HEK293 (cell line): Measurements from ENCODE around the gene IL20RA.

Experiments used
- CTCF ChIA-PET: fragments of 350-600 bp; formaldehyde crosslinking; extraction: SDS; loops from one replicate; lab custom pipeline; 2021; ENCODE audit warnings: antibody characterized with exemption; lab: Yijun Ruan, JAX
- POLR2A ChIA-PET: fragments of 300-600 bp; formaldehyde crosslinking; extraction: SDS; loops from one replicate; lab custom pipeline; 2020; ENCODE audit warnings: antibody characterized with exemption, inconsistent platforms; lab: Yijun Ruan, JAX
- H3K27ac ChIP-seq: fragments of 200-500 bp; sonication (Bioruptor generic); 2 replicates; pipeline ENCODE4 v1.5.1; 2014; ENCODE audit warnings: low read depth, low read length, control low read depth, inconsistent platforms; ENCODE audit errors: extremely low read depth
- H3K36me3 ChIP-seq, 2 experiments: fragments of 200-500 bp in 1 of 2; sonication (Bioruptor generic) in 1 of 2; 1 replicate in 1 of 2; 2 replicates in 1 of 2; pipeline ENCODE4 v1.5.1; 2014 to 2017; ENCODE audit warnings: inconsistent platforms in 2 of 2, low read length in 2 of 2; ENCODE audit not compliant: control insufficient read depth in 2 of 2, insufficient read depth in 1 of 2
- H3K4me1 ChIP-seq: fragments of 200-500 bp; sonication (Bioruptor generic); 2 replicates; pipeline ENCODE4 v1.5.1; 2014; ENCODE audit warnings: mild to moderate bottlenecking, low read length, inconsistent platforms; ENCODE audit not compliant: control insufficient read depth, insufficient read depth
- H3K4me3 ChIP-seq: 2 replicates; pipeline ENCODE4 v1.5.1; 2011; ENCODE audit warnings: low read depth, mild to moderate bottlenecking, control low read depth, low read length, moderate library complexity
- H3K9me3 ChIP-seq: fragments of 200-500 bp; sonication (Bioruptor generic); 2 replicates; pipeline ENCODE4 v1.5.1; 2014; ENCODE audit warnings: low read depth, low read length, inconsistent platforms; ENCODE audit not compliant: control insufficient read depth, insufficient read depth
- GLI4 ChIP-seq: fragments of 450-650 bp; formaldehyde crosslinking; IDR thresholded peaks from 2 replicates; pipeline ENCODE4 v1.5.1; 2016; ENCODE audit warnings: missing biosample characterization, missing genetic modification characterization
- GLIS2 ChIP-seq: fragments of 450-650 bp; formaldehyde crosslinking; IDR thresholded peaks from 2 replicates; pipeline ENCODE4 v1.5.1; 2016; ENCODE audit warnings: missing biosample characterization, missing genetic modification characterization
- SETDB1 ChIP-seq: IDR thresholded peaks from one replicate; pipeline ENCODE4 v1.6.1; 2017; ENCODE audit warnings: mild to moderate bottlenecking, low read length, moderate library complexity, mixed read lengths; ENCODE audit not compliant: insufficient read length
- SP2 ChIP-seq: fragments of 450-650 bp; formaldehyde crosslinking; IDR thresholded peaks from 2 replicates; pipeline ENCODE4 v1.5.1; 2016; ENCODE audit warnings: missing biosample characterization, missing genetic modification characterization
- ZBTB26 ChIP-seq: fragments of 450-650 bp; formaldehyde crosslinking; optimal IDR thresholded peaks from 2 replicates; pipeline ENCODE3; 2016; ENCODE audit warnings: missing biosample characterization, mild to moderate bottlenecking, missing genetic modification characterization
- ZNF18 ChIP-seq: fragments of 450-650 bp; formaldehyde crosslinking; IDR thresholded peaks from 2 replicates; pipeline ENCODE4 v1.5.1; 2016; ENCODE audit warnings: missing biosample characterization, missing genetic modification characterization
- ZNF248 ChIP-seq: fragments of 450-650 bp; formaldehyde crosslinking; IDR thresholded peaks from 2 replicates; pipeline ENCODE4 v1.5.1; 2017; ENCODE audit warnings: missing biosample characterization, missing genetic modification characterization
- ZNF266 ChIP-seq: fragments of 450-650 bp; formaldehyde crosslinking; IDR thresholded peaks from 2 replicates; pipeline ENCODE4 v1.5.1; 2016; ENCODE audit warnings: missing biosample characterization, missing genetic modification characterization, low read depth
- ZNF311 ChIP-seq: fragments of 450-650 bp; formaldehyde crosslinking; IDR thresholded peaks from 2 replicates; pipeline ENCODE4 v1.5.1; 2017; ENCODE audit warnings: missing biosample characterization, missing genetic modification characterization, borderline replicate concordance
- ZNF354C ChIP-seq: fragments of 450-650 bp; formaldehyde crosslinking; IDR thresholded peaks from 2 replicates; pipeline ENCODE4 v1.5.1; 2016; ENCODE audit warnings: missing biosample characterization, missing genetic modification characterization, low read depth, borderline replicate concordance
- ZNF449 ChIP-seq: fragments of 450-650 bp; formaldehyde crosslinking; IDR thresholded peaks from 2 replicates; pipeline ENCODE4 v1.5.1; 2017; ENCODE audit warnings: missing biosample characterization, mild to moderate bottlenecking, missing genetic modification characterization, moderate library complexity
- ZNF488 ChIP-seq: fragments of 450-650 bp; formaldehyde crosslinking; IDR thresholded peaks from 2 replicates; pipeline ENCODE4 v1.5.1; 2016; ENCODE audit warnings: missing biosample characterization, missing genetic modification characterization
- ZNF518A ChIP-seq: fragments of 450-650 bp; formaldehyde crosslinking; conservative IDR thresholded peaks from 2 replicates; pipeline ENCODE4 v1.5.1; 2016; ENCODE audit warnings: low read depth, missing biosample characterization, missing genetic modification characterization
- ZNF560 ChIP-seq: fragments of 450-650 bp; formaldehyde crosslinking; IDR thresholded peaks from 2 replicates; pipeline ENCODE4 v1.5.1; 2017; ENCODE audit warnings: missing biosample characterization, missing genetic modification characterization, borderline replicate concordance
- ZNF561 ChIP-seq: fragments of 450-650 bp; IDR thresholded peaks from 2 replicates; pipeline ENCODE4 v1.5.1; 2018; ENCODE audit warnings: missing biosample characterization, missing genetic modification characterization, borderline replicate concordance
- ZNF600 ChIP-seq: fragments of 450-650 bp; formaldehyde crosslinking; IDR thresholded peaks from 2 replicates; pipeline ENCODE4 v1.5.1; 2016; ENCODE audit warnings: missing biosample characterization, missing genetic modification characterization
- ZNF624 ChIP-seq: fragments of 450-650 bp; formaldehyde crosslinking; IDR thresholded peaks from 2 replicates; pipeline ENCODE4 v1.5.1; 2017; ENCODE audit warnings: missing biosample characterization, missing genetic modification characterization
- ZNF629 ChIP-seq: fragments of 450-650 bp; formaldehyde crosslinking; IDR thresholded peaks from 2 replicates; pipeline ENCODE4 v1.5.1; 2017; ENCODE audit warnings: missing biosample characterization, missing genetic modification characterization
- ZNF660 ChIP-seq: fragments of 450-650 bp; IDR thresholded peaks from 2 replicates; pipeline ENCODE4 v1.5.1; 2018; ENCODE audit warnings: missing biosample characterization, mild to moderate bottlenecking, missing genetic modification characterization
- ZNF777 ChIP-seq: fragments of 450-650 bp; formaldehyde crosslinking; IDR thresholded peaks from 2 replicates; pipeline ENCODE4 v1.5.1; 2017; ENCODE audit warnings: missing biosample characterization, missing genetic modification characterization, borderline replicate concordance
- ZNF837 ChIP-seq: fragments of 450-650 bp; formaldehyde crosslinking; IDR thresholded peaks from 2 replicates; pipeline ENCODE4 v1.5.1; 2016; ENCODE audit warnings: missing biosample characterization, missing genetic modification characterization

Gene IL20RA

GRCh38 chr6:137086031-137086430 is 41.3 kb upstream of the IL20RA start (continued):
- TF ChIP-seq ZNF311 (tag by site-specific recombination) (no peak), SETDB1 (no peak), GLIS2 (no peak)
- TF ChIP-seq, all 188 proteins: peak for 0

GRCh38 chr6:137084865-137085617 is 40.3 kb upstream of the IL20RA start:
- CTCF ChIA-PET: interaction anchor here (0.6 to 5.9 kb wide), 3 partner anchors 8 to 185 kb away, joined by 3 to 26 read pairs (median 12); no protein-coding TSS in a partner anchor

More at GRCh38 chr6:137084865-137085617, 40.3 kb upstream of the IL20RA start:
- POLR2A ChIA-PET: no interaction called here
- no peak overlapping the region for H3K27ac ChIP-seq
- TF ChIP-seq ZNF354C: no peak
- TF ChIP-seq ZNF560: no peak
- no peak for TF ChIP-seq GLIS2
- no peak for TF ChIP-seq ZNF449 (tag by site-specific recombination)
- no peak for TF ChIP-seq ZNF837 (tag by site-specific recombination)
- TF ChIP-seq ZNF248 (tag by site-specific recombination): no peak
- no peak for TF ChIP-seq ZNF18 (tag by site-specific recombination)
- TF ChIP-seq ZNF624 (tag by site-specific recombination): no peak
- TF ChIP-seq ZNF629 (tag by site-specific recombination): no peak
- TF ChIP-seq ZNF561: no peak
- TF ChIP-seq SP2: no peak
- no peak for TF ChIP-seq ZBTB26 (tag by site-specific recombination)
- TF ChIP-seq ZNF777 (tag by site-specific recombination): no peak
- TF ChIP-seq ZNF518A (tag by site-specific recombination): no peak
- no peak for TF ChIP-seq ZNF488 (tag by site-specific recombination)
- no peak for TF ChIP-seq ZNF266 (tag by site-specific recombination)
- TF ChIP-seq ZNF600: no peak
- TF ChIP-seq GLI4: no peak
- no peak for TF ChIP-seq ZNF660 (tag by site-specific recombination)
- no peaks in the 10 kb centered on the region for H3K4me1 ChIP-seq
- H3K36me3 ChIP-seq: no peaks in the 10 kb centered on the region
- no peak overlapping the region for H3K4me3 ChIP-seq
- H3K9me3 ChIP-seq: no peaks in the 10 kb centered on the region
